ENCODE results near the gene SLC25A39.

DNA sequence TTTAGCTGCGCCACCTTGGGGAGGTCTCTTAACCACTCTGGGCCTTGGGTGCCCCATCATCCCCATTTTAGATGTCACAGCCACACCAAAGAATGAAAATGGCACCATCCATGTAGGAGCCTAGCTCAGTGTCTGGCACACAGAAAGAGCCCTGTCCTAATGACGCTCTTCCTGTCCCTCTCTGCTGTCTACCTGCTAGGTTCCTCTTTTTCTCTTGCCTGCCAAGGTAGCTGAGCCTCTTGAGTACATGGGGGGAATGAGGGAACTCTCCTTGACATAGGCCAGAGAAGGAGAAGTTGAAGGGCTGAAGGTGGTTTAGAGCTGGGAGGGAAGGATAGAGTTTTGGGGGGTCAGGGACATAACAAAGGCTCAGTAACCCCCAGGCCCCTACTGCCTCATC is 14.4 kb downstream of the SLC25A39 start:
- TF ChIP-seq, protein P1, sequence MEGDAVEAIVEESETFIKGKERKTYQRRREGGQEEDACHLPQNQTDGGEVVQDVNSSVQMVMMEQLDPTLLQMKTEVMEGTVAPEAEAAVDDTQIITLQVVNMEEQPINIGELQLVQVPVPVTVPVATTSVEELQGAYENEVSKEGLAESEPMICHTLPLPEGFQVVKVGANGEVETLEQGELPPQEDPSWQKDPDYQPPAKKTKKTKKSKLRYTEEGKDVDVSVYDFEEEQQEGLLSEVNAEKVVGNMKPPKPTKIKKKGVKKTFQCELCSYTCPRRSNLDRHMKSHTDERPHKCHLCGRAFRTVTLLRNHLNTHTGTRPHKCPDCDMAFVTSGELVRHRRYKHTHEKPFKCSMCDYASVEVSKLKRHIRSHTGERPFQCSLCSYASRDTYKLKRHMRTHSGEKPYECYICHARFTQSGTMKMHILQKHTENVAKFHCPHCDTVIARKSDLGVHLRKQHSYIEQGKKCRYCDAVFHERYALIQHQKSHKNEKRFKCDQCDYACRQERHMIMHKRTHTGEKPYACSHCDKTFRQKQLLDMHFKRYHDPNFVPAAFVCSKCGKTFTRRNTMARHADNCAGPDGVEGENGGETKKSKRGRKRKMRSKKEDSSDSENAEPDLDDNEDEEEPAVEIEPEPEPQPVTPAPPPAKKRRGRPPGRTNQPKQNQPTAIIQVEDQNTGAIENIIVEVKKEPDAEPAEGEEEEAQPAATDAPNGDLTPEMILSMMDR (IDR thresholded peaks at IDR 0.05; ENCODE audit: extremely low read depth in 1 of 2, insufficient read depth in 1 of 2, low read depth in 1 of 2, low read length in 2 of 2) = no peak
- TF ChIP-seq POLR2A (IDR thresholded peaks at IDR 0.05; ENCODE audit: low read depth, low read length) = no peak
- TF ChIP-seq EZH2 (IDR thresholded peaks at IDR 0.05; ENCODE audit: borderline replicate concordance, low read depth, low read length, severe bottlenecking) = no peak
- TF ChIP-seq, protein P2, sequence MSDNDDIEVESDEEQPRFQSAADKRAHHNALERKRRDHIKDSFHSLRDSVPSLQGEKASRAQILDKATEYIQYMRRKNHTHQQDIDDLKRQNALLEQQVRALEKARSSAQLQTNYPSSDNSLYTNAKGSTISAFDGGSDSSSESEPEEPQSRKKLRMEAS (IDR thresholded peaks at IDR 0.05; ENCODE audit: insufficient read depth, insufficient read length) = no peak
- no peak for TF ChIP-seq POLR2AphosphoS5 (IDR thresholded peaks at IDR 0.05; ENCODE audit: insufficient read depth, low read depth, low read length)
- TF ChIP-seq MYC (IDR thresholded peaks at IDR 0.05; ENCODE audit: low read depth, low read length) = no peak
- no peak for TF ChIP-seq JUN (IDR thresholded peaks at IDR 0.05; ENCODE audit: borderline replicate concordance, insufficient read depth, insufficient read length, low read depth)
